Measurements from ENCODE around the gene DPF3.
A peak's percentile ranks its signal among the peaks of the same experiment; 100 is the strongest.

Gene DPF3

DNA sequence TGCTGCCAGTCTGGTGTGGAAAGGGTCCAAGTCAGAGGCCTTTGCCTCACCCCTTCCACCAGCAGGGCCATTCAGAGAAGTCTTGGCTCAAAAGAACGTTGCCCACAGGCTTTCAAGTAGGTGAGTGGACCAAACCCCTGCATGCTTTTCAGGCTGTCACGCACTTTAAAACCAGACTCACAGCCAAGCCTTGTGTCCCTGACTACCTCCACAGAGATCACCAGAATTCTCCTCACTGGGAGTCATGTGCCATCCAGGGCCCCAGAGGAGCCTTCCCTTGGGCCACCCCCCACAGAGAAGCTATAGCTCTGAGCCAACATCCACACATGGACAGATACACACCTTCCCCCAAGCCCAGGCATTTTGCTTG is 283.1 kb downstream of the DPF3 start:
- no peak for FAIRE-seq

DNA sequence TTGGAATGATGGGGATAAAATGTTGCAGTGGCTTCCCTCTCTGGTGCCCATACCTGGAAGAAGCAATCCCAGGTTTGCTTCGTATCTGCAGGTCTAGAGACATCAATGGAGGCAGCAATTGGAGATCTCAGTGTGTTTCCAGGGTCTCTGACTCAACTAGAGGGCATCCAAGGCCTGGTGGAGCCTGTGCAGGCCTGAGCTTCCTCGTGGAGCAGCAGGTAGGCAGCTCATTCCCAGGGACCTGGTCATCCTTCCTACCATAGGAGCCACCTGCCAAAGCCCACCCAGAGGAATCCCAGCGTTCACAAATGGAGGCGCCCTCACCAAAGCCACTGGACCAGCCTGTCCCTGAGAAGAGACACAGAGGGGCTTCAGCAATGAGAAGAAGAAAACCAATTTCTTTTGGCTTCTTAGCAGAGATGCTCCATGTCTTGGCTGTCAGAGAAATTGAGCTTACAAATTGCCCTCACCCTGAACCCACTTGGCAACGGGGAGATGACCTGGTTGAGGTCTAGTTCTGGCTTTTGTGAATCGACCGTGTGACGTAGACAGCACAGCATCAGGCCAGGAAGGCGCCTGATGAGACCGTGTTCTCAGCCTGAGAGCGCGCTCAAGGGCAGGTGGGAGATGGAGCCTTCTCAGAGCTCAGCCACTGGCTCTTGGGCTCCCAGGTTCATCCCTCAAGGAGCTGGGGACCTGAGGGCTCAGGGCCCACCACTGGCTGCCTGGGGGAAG is 283.6 kb downstream of the DPF3 start:
- no peak for FAIRE-seq

DNA sequence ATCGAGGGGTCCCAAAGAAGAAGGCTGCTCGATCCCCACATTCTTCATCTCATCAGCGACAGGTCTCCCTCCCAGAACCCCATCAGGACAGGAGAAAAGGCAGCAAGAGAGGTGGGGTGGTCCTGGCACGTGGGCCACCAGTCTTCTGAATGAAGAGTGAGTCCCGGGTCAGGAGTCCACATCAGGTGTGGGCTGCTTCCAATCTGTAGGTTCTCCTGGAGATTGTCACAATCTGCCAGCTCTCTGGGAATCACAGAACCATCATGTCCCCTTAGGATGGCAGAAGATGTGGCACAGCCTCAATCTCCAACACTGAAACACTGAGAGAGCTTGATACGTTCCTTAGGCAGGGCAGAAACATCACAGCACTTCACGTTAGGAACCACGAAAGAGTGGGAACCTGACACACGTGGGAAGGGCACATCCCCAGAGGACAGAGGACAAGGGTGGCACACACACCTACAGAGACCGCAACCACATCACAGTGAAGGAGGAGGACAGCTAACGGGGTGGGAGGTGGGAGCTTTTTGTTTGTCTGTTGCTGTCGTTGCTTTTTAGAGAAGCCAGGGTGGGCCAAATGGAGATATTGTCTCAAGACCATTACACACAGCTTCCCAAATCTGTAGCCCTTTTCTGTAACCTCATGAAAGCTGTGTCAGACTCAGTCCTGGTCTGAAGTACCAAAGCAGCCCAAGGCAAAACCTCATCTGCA is 284.5 kb downstream of the DPF3 start:
- FAIRE-seq: no peak

DNA sequence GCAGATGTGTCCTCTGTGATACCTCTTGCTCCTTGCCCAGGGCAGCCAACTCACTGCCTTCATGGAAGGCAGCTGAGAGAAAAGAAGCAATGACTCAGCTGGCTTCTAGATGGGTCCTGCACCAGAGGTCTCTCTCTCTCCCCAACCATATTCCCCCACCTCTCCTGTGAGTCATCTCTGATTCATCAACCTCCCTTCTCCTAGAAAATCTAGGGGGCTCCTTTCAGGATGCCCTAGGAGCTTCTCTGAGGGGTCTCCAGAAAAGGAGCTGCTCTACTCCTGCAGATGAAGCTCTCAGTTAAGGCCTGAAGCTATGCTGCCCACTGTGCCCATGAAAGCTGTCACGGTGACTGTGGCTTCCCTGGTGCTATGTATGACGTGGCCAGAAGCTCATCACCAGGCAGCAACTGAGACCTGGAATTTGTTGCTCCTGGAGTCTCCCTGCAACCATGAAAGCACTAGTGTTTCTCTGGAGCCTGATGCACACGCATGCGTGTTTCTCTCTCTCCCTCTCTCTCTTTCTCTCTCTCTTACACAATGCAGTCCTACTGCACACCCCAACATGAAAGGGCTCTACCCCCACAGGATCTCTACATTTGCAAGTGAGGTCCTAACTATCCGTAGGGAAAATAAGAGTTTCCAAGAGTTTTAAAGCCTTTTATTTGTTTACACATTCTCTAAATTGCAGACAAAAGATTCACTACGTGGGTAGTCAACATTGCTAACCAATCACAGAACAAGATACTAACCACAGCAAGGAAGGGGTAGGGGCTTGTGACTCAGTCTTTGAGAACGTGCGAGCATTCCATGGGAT is 285.3 kb downstream of the DPF3 start:
- FAIRE-seq: peak; percentile 90

DNA sequence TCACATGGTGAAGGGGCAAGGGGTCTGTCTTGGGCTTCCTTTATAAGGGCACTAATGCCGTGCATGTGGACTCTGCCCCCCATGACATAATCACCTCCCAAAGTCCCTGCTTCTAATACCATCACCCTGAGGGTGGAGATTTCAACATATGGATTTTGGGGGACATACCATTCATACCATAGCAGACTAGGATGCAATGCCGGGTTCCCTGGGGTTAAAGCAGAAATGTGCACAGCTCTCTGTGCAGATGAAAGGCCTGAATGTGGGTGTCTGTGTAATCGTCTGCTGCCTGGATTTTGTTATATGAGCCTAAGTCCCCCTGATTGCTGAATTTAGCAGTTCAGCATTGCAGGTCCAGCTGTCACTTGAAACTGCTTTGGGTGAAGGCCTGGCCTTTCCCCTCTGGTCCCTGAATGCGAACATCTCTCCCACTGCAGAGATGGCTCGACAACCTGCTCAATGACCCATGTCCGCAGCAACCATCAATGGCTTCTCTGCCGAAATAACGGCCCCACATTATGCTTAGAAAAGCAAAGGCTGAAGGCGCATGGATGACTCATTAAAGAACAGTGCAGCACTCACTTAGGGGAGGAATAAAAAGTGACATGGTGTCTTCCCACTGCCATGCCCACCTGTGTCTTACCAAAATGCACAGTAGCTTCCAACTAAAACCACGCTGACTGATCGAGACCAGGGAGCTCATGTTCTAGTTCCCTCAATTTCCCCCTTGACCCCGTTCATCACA is 286.3 kb downstream of the DPF3 start:
- FAIRE-seq: no peak

DNA sequence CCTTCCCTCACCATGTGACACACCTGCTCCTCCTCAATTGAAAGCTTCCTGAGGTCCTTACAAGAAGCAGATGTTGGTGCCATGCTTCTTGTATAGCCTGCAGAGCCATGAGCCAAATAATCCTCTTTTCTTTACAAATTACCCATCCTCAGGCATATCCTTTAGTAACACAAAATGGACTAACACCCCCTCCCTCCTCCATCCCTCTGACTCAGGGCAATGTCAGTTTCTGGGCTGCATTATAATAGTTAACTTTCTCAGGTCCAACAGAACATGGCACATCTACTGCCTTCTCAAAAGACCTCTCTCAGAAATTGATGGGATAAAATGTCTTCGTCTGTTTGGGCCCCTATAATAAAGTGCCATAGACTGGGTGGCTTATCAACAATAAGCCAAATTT is 287.0 kb downstream of the DPF3 start:
- no peak for FAIRE-seq

DNA sequence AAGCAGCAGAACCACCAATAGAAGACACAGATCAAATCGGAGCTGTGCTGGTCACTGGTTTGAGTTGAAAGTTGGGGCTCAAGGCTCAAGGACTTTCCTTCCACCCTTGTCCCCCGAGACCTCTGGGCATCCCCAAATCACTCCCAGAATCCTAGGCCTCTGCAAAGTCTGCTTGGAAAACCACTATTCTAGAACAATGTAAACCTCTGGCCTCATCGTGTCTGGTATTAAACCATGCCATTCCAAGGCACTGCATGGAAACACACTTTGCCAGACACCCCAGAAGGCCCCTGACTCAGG is 288.0 kb downstream of the DPF3 start:
- FAIRE-seq: no peak

DNA sequence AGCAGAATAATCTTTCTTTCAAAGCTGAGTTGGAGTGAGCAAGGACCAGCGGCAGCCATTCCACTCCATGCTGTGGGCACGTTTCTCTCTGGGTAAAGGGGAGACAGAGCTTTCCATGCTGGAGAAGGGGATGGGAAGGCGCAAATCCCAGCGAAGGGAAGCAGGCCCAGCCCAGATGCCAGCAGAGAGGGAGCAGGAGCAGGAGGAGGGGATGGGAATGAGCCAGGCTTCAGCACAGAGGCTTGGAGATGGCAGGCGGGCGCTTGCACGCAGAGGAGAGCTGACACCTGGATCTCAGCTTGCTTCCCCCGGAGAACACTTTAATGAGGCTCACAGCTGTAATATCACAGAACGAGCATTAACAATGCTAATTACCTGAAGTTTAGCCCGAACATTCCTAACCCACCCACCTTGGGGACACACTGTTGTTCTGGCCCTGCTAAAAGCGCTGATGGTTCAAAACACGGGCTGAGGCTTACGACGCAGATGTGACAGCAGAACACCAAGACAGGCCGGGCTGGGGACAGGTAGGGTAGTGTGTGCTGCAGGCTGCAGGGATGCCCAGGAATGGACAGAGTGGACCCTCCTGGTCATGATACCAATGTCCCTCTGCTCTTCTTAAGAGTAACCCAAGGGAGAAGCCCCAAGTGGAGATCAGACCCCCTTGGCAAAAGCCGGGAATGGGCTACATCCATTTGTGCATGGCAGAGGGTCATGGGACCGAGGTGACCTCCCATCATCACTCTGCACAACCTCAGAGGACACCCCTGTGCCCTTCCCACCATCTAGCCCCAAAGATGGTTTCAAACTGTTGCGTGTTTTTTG is 288.6 kb downstream of the DPF3 start:
- no peak for FAIRE-seq

DNA sequence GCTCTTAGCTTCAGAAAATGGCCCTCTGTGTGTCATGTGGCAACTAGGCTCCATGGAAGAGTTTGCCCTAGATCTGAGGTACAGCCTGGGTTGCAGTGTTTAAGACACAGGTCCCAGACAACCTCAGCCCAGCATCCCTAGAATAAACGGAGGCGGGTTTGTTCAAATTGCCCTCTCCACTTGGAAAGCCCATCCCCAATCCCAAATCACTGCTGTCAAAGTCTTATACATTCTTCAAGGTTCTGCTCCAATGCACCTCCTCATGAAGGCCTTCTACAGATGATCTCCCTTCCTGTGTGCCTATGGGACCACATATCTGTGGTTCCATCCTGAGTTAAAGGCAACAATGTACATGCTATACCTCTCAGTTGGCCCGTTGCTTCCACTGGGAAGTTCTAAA is 289.8 kb downstream of the DPF3 start:
- FAIRE-seq: no peak

DNA sequence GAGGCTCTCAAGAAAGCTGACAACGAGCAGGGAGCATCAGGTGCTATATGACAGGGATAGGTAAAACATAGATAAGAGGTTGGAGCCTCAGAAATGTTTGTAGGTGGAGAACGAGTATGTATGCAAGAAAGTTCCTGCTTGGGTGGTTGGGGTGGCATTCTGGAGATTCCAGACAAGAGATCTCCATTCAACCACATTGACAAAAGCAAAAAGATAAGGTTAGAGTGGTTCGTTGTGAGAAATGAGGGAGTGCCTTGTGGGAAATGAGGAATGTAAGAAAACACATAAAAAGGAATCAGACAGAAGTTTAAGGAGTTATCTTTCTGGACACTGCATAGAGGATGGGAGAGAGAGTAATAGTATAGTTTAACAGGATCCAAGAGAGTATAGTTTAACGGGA is 290.3 kb downstream of the DPF3 start:
- FAIRE-seq: no peak

DNA sequence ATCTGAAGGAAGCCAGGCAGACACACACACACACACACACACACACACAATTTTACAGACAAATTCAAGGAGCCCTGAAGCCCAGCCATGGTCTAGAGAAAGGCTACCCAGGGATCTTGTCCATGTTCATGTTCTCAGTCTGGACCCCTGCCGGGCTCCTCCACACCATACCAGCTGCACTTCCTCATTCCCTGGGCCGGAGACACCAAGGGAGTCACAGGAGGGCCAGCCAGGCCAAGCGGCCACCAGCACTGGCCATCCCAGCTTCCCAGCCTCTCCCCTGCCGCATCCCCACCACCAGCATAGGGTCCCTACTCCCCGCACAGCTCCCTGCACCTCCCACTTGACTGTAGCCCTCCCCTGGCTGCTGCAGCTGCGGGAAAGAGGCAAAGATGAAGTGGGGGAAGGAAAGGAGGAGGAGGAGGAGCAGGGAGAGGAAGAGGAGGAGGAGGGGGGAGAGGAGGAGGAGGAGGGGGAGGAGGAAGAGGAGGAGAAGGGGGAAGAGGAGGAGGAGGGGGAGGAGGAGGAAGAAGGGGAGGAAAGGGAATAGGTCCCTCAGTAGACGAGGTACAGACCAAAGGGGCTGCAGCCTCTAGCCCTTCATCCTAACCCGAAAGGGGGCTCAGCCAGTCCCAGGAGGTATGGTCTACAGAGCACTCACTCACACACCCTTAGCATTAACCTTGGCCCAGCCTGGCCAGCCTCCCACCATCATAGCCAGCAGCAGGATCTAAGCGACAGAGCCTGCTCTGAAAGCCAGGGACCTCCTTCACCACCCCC is 293.2 kb downstream of the DPF3 start:
- no peak for FAIRE-seq

DNA sequence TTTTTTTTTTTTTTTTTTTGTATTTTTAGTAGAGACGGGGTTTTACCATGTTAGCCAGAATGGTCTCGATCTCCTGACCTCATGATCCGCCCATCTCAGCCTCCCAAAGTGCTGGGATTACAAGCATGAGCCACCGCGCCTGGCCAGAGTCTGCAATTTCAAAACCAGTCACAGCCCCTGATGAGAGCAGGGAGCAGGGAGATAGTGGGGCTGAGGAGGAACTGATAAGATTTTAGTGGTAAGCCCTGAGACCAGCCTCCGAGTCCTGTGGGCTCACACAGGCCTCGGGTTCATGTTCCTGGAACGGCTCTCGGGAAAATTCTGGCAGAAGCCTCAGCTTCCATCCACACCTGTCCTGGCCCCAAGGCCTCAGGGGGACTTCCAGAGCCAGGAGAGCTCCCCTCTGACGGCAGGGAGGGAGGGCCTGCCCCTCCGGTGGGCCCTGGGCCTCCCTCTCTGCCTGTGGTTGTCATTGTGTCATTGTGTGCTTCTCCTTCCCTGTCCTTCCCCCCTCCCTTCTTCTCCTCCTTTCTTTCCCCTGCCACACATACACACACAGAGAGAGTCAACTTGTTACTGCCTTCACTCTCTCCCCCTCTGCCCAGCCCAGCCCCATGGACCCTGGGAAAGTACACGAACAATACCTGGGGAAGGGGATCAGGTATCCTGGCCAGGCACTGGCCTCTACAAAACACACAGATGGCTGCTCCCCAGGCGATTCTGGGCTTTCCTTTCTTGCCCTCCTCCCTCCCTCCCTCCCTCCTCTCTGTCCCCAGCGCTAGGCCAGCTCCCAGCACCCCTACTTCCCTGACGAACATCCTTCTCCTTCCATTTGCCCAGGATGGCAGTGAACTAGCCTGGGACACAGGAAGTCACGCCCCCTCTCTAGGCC is 294.1 kb downstream of the DPF3 start:
- no peak for FAIRE-seq

DNA sequence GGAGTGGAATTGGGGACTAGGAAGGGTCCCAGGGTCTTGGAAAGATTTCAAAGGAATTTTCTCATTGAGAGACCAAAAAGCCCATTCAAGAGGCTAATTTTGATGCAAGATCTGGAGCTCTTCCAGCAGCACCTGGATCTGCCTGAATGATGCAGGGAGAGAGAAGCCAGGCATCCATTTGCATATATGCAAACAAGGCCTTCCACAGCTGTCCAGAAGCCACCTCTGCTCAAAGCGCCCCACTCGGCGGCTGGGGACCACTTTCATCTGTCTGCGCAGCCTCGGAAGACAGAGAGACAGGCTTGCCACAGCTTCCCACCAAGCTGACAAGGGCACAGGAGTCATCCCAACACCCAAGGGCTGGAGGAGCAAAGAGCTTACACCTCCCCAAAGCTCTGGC is 295.6 kb downstream of the DPF3 start:
- no peak for FAIRE-seq

DNA sequence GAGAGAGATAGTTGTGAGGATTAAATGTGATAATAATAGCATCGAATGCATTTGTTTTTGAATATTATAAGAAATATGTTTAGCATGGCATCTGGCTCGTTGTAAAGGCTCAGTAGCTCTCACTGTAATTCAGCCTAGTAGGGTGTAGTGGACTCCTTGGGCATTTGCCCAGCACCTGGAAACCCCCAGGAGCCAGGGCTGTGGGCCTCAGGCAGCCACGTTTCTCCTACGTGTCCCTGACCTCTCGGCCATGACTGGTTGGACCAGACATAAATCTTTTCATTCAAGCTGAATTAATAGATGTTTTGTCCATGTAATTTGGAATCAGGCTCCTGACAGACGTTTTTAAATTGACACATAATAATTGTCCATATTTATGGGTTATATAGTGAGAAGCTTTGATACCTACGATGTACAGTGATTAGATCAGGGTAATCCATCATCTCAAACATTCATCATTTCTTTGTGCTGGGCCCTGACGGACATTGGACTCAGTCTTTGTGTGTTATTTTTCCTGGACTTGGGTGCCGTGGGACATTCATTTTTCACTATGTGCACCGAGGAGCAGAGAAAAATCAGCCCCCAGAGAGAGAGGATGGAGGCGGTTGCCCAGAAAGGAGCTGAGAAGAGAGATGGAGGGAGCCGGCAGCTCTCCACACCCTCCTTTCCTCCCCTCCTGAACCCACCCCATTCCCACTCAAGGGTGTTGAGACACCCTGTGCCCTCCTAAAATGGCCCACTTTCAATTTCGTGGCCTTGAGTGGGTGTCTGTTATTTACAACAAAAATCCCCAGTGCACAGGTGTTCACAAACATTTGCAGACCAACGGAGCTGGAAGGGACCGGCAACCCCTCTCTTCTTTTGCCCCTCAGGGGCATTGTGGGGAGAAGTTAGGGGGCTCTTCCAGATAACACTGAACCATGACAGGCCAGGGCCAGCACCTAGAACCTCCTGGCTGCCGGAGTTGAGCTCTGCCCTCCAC is 296.4 kb downstream of the DPF3 start:
- FAIRE-seq: no peak

DNA sequence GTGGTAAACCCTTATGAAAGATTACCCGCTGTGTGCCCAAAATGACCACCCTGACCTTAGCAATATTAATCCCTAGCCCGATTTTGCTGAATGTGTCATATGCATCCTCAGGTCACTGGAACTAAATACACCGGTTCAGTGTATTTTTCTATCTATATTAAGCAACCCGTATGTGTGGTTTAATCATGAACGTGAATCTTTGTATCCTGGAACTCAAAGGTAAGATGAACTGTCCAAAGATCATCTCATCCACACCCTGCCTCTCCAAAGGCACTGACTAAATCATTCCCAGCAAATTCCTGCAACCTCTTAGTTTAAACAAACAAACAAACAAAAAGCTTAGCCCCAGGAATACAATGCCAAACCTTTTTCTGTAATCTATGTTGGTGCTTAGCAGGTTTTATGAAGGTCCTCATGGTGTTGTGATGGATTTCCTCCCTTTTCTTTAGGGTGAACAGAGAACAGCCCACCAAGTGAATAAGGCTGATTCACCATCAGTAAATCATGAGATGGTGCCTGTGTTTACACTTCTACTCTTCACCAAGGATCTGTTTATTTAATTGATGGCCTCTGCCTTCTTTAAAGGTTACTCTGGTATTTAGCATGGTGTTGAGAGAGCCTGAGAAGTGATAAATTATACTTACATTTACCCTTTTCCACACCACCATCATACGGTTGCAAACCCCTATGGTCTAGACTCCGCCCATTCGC is 298.6 kb downstream of the DPF3 start:
- FAIRE-seq: no peak

DNA sequence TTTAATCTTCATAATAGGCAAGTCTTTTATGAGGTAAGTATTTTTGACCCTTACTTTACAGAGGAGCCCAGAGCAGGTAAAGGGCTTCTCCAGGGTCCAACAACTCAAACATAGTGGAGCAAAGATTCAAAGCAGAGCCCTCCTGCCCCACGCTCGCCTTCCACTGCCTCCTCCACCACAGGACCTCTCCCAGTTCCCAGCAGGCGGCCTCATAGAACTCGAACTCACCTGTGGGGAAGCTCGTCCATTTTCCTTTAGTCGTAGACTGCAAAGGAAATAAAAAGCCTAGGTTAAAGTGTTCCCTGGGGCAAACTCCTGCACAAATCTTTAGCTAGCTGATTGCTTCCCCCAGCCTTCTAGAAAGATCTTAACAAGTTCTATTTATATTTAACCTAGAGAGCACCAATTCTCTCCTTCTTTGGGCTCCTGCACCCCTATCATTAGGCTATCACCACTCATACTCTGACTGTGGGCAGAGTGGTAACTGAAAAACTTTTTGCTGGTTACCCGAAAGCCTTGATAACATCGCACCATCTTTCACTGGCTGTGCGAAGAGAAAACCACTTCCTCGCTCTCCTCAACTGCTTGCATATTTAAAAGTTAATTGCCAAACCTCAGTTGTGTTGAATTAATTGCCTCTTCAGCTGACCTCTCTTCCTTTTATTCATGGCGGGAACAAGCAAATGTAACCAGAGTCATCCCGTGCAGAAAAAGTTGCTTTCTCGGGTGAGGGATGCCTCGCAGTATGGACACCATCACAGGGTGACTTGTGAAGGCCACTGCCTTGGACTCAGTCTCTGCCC is 299.6 kb downstream of the DPF3 start:
- FAIRE-seq: no peak

DNA sequence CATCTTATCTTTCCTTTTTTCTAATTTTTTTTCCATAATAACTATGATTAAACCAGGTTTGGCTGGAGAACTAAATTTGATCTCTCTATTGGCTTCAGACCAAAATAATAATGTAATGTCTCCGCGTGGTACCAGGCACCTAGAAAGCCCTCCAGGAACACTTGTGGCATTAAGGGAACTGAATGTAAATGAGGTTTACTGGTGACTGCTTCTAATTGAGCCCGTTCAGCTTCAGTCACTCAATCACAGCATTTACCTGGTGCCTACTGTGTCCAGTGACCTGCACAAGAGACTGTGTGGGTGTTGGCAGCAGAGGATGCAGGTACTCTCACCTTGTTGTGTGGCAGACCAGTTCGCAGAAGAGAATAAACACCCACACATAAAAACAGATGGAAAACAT is 302.5 kb downstream of the DPF3 start:
- no peak for FAIRE-seq

DNA sequence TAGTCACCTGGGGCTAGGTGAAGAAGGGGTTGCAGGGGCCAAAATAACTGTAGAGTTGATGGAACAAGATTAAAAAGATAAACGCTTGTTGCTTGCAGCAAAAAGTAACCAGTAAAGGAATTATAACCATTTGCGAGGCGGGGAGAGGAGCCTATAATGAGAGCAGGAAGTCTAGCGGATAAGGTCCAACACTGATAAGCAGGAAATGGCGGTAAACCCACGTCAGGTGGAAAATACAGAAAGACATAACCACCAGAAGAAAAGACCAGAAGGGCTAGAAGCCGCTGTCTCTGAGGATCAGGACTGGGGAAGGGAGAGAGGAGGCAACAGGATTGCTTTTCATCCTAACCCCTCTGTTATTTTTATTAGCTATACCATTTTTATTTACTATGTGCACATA is 303.3 kb downstream of the DPF3 start:
- FAIRE-seq: no peak

Measured in endometrium (tissue), 2 donors.